K562 (cell line): Measurements from ENCODE around the gene PNCK. TPM values are rescaled to one million over a fixed set of nuclear protein-coding genes. Genes with fewer than 3 reads are reported as not detected.

Experiments
- BRD9 ChIP-seq: fragments of 450-650 bp; IDR thresholded peaks from 2 replicates; pipeline ENCODE4 v1.6.1; 2018; ENCODE audit warnings: low read depth; ENCODE audit not compliant: partially characterized antibody
- CCNT2 ChIP-seq: IDR thresholded peaks from 2 replicates; pipeline ENCODE4 v1.6.1; 2011; ENCODE audit warnings: borderline replicate concordance, low read depth, mild to moderate bottlenecking, moderate library complexity, mixed read lengths, low read length; ENCODE audit not compliant: insufficient read length; ENCODE audit errors: extremely low read depth
- CHCHD3 ChIP-seq: fragments of 250-450 bp; sonication (Bioruptor Pico); IDR thresholded peaks from 2 replicates; pipeline ENCODE4 v2.1.2; 2022; ENCODE audit warnings: mild to moderate bottlenecking
- HDGF ChIP-seq: fragments of 450-650 bp; IDR thresholded peaks from 2 replicates; pipeline ENCODE4 v1.6.1; 2016
- KLF6 ChIP-seq: fragments of 250-450 bp; sonication (Bioruptor Pico); IDR thresholded peaks from 2 replicates; pipeline ENCODE4 v1.4.0; 2020; ENCODE audit warnings: mild to moderate bottlenecking, moderate library complexity, borderline replicate concordance
- MAX ChIP-seq: sonication (generic); formaldehyde crosslinking; IDR thresholded peaks from 2 replicates; pipeline ENCODE4 v1.9.0; 2022; ENCODE audit warnings: mild to moderate bottlenecking, missing genetic modification reagents
- MXD1 ChIP-seq: fragments of 250-450 bp; sonication (Bioruptor Pico); IDR thresholded peaks from 2 replicates; pipeline ENCODE4 v1.8.0; 2021; ENCODE audit warnings: borderline replicate concordance, mild to moderate bottlenecking, moderate library complexity; ENCODE audit not compliant: poor library complexity, severe bottlenecking
- NCOA1 ChIP-seq: fragments of 450-650 bp; IDR thresholded peaks from 2 replicates; pipeline ENCODE4 v1.6.1; 2016; ENCODE audit warnings: low read depth
- NFE2L1 ChIP-seq: fragments of 450-650 bp; IDR thresholded peaks from 2 replicates; pipeline ENCODE4 v1.6.1; 2016; ENCODE audit warnings: missing genetic modification characterization, low read depth, mild to moderate bottlenecking, missing compliant biosample characterization, moderate library complexity, borderline replicate concordance
- SFPQ ChIP-seq: fragments of 200-400 bp; formaldehyde crosslinking; IDR thresholded peaks from 2 replicates; pipeline ENCODE4 v1.6.1; 2017; ENCODE audit warnings: mild to moderate bottlenecking, low read depth, low read length, moderate library complexity
- SRSF9 ChIP-seq: fragments of 200-400 bp; formaldehyde crosslinking; IDR thresholded peaks from 2 replicates; pipeline ENCODE4 v1.6.1; 2017; ENCODE audit warnings: low read depth, low read length, borderline replicate concordance
- TGIF2 ChIP-seq: sonication (generic); formaldehyde crosslinking; IDR thresholded peaks from 2 replicates; pipeline ENCODE4 v1.8.1; 2022; ENCODE audit warnings: mild to moderate bottlenecking, missing genetic modification reagents, moderate library complexity
- XRCC3 ChIP-seq: fragments of 450-650 bp; IDR thresholded peaks from 2 replicates; pipeline ENCODE4 v1.6.1; 2017; ENCODE audit warnings: mild to moderate bottlenecking, moderate library complexity
- ZNF318 ChIP-seq, 2 experiments: fragments of 450-650 bp; IDR thresholded peaks; 2 replicates each; pipeline ENCODE4 v1.6.1; 2016; ENCODE audit warnings: mild to moderate bottlenecking in 2 of 2, borderline replicate concordance in 1 of 2, low read depth in 1 of 2, moderate library complexity in 1 of 2
- ZNF347 ChIP-seq: fragments of 450-650 bp; formaldehyde crosslinking; IDR thresholded peaks from 2 replicates; pipeline ENCODE4 v1.4.0; 2020; ENCODE audit warnings: low read depth, mild to moderate bottlenecking, moderate library complexity
- polyA plus RNA-seq, 8 experiments: library from polyadenylated mRNA; depleted of rRNA in 4 of 8; stranded (reverse) in 5 of 8; unstranded in 3 of 8; fragments of >200 nt; fragmentation: Nextera tagmentation in 2 of 8; fragmentation: Illumina TruSeq in 1 of 8; extraction: Ambion mirVana in 2 of 8; extraction: Trizol in 1 of 8; gene quantifications; 2 replicates each; pipeline versions ENCODE4 v1.2.1 to v1.2.3, GENCODE V29; 2011 to 2014; ENCODE audit warnings: inconsistent platforms in 1 of 8, missing spikeins in 1 of 8
- total RNA-seq, 7 experiments: library from RNA; depleted of rRNA in 6 of 7; stranded (reverse); fragments of >200 nt in 6 of 7; fragmentation: Illumina TruSeq in 2 of 7; extraction: Trizol in 2 of 7; gene quantifications; 2 replicates each; pipeline versions ENCODE4 v1.2.1 to v1.2.3, GENCODE V29; 2011 to 2021; ENCODE audit warnings: low replicate concordance in 1 of 7

PNCK gene
- total and polyA plus RNA-seq, 9 of the 15 experiments (the other 6 are each of a cell fraction or from before 2014, with no cell fraction given), result 0.13 to 7.5 (median 1.2) TPM; not detected in 1

GRCh38 chrX:153689654-153690465 lies 16.2 kb upstream of the PNCK start (continued):
- TF ChIP-seq SFPQ, result no peak
- TF ChIP-seq MXD1 (CRISPR knock-in tag), result no peak
- TF ChIP-seq SRSF9, result no peak
- TF ChIP-seq XRCC3, result no peak
- TF ChIP-seq NFE2L1 (tag), result no peak
- no peak for TF ChIP-seq NCOA1
- no peak for TF ChIP-seq KLF6 (CRISPR knock-in tag)
- TF ChIP-seq TGIF2 (CRISPR knock-in tag), result no peak
- peak; percentile 46 for TF ChIP-seq CCNT2
- TF ChIP-seq ZNF318 (IDR thresholded peaks at IDR 0.05; ENCODE audit: borderline replicate concordance in 1 of 2, low read depth in 1 of 2), result no peak
- 0 out of 2 replicates have a peak, but pooled peaks have one; percentile 60 for TF ChIP-seq HDGF
- no peak for TF ChIP-seq CHCHD3 (CRISPR knock-in tag)
- TF ChIP-seq MAX, result peak; percentile 53; the same call in 1 of the 2 replicates
- TF ChIP-seq ZNF347 (CRISPR knock-in tag), result no peak
- TF ChIP-seq BRD9, result no peak
